Neural cell (in vitro differentiated cells): ENCODE results near the gene IL17RD. TPM values are rescaled to one million over a fixed set of nuclear protein-coding genes. Genes with fewer than 3 reads are reported as not detected.

Source experiments
- H2AFZ ChIP-seq: fragments of 200-600, 300-800 bp; sonication (generic), shearing (Covaris generic); 2 replicates; pipeline ENCODE4 v1.6.0; 2014; ENCODE audit warnings: low read depth, mild to moderate bottlenecking, antibody characterized with exemption, low read length, moderate library complexity
- H3F3A ChIP-seq: fragments of 200-600 bp; shearing (Covaris generic); 2 replicates; pipeline ENCODE4 v1.6.1; 2016; ENCODE audit warnings: mild to moderate bottlenecking, moderate library complexity, mixed read lengths, antibody characterized with exemption, low read length; ENCODE audit not compliant: insufficient read depth, poor library complexity, severe bottlenecking
- H3K27ac ChIP-seq: fragments of 200-600, 300-800 bp; sonication (generic), shearing (Covaris generic); 2 replicates; pipeline ENCODE4 v1.5.1; 2014; ENCODE audit warnings: mild to moderate bottlenecking, low read length, moderate library complexity
- H3K27me3 ChIP-seq: fragments of 300-800, 200-600 bp; sonication (generic), shearing (Covaris generic); 2 replicates; pipeline ENCODE4 v1.6.0; 2014; ENCODE audit warnings: mild to moderate bottlenecking, low read depth, low read length, moderate library complexity; ENCODE audit not compliant: insufficient read depth
- H3K36me3 ChIP-seq: fragments of 300-800, 200-600 bp; sonication (generic), shearing (Covaris generic); 2 replicates; pipeline ENCODE4 v1.5.1; 2014; ENCODE audit warnings: mild to moderate bottlenecking, antibody characterized with exemption, low read length, moderate library complexity; ENCODE audit not compliant: insufficient read depth
- H3K4me2 ChIP-seq: fragments of 300-800, 200-600 bp; sonication (generic), shearing (Covaris generic); 2 replicates; pipeline ENCODE4 v1.6.0; 2014; ENCODE audit warnings: mild to moderate bottlenecking, low read length
- H3K4me3 ChIP-seq: fragments of 300-800, 200-600 bp; sonication (generic), shearing (Covaris generic); 2 replicates; pipeline ENCODE4 v1.5.1; 2014; ENCODE audit warnings: mild to moderate bottlenecking, low read length, moderate library complexity
- H3K79me2 ChIP-seq: fragments of 200-600 bp; shearing (Covaris generic); replicated peaks from 2 replicates; pipeline ENCODE4 v1.6.0; 2014; ENCODE audit warnings: mild to moderate bottlenecking, low read length, moderate library complexity; ENCODE audit not compliant: insufficient read depth
- H3K9ac ChIP-seq: fragments of 300-800, 200-600 bp; sonication (generic), shearing (Covaris generic); 2 replicates; pipeline ENCODE4 v1.6.1; 2016; ENCODE audit warnings: mild to moderate bottlenecking, low read length, mixed read lengths
- H3K9me2 ChIP-seq: fragments of 200-600 bp; shearing (Covaris generic); 2 replicates; pipeline ENCODE4 v1.6.1; 2016; ENCODE audit warnings: mild to moderate bottlenecking, low read length, mixed read lengths; ENCODE audit not compliant: insufficient read depth
- H3K9me3 ChIP-seq: fragments of 200-600, 300-800 bp; sonication (generic), shearing (Covaris generic); 2 replicates; pipeline ENCODE4 v1.6.1; 2016; ENCODE audit warnings: mild to moderate bottlenecking, mixed run types, low read length, moderate library complexity, mixed read lengths
- H4K20me1 ChIP-seq: fragments of 200-600 bp; shearing (Covaris generic); 2 replicates; pipeline ENCODE4 v1.6.1; 2016; ENCODE audit warnings: mild to moderate bottlenecking, mixed run types; ENCODE audit not compliant: insufficient read depth
- CTCF ChIP-seq: fragments of 450-650 bp; IDR thresholded peaks from 2 replicates; pipeline ENCODE4 v1.5.1; 2014; ENCODE audit warnings: antibody characterized with exemption, mild to moderate bottlenecking, moderate library complexity; ENCODE audit not compliant: poor library complexity, severe bottlenecking
- EP300 ChIP-seq: fragments of 450-650 bp; conservative IDR thresholded peaks from 2 replicates; pipeline ENCODE4 v1.6.1; 2014; ENCODE audit warnings: antibody characterized with exemption, mild to moderate bottlenecking, moderate library complexity; ENCODE audit not compliant: poor library complexity, severe bottlenecking
- EZH2 ChIP-seq: fragments of 200-600, 300-800 bp; shearing (Covaris generic), sonication (generic); IDR thresholded peaks from 2 replicates; pipeline ENCODE4 v1.6.1; 2014; ENCODE audit warnings: antibody characterized with exemption, low read length, borderline replicate concordance, mild to moderate bottlenecking; ENCODE audit not compliant: insufficient read depth, poor library complexity, severe bottlenecking
- MXI1 ChIP-seq: fragments of 450-650 bp; conservative IDR thresholded peaks from 2 replicates; pipeline ENCODE4 v1.6.1; 2014; ENCODE audit warnings: antibody characterized with exemption, mild to moderate bottlenecking; ENCODE audit not compliant: poor library complexity, severe bottlenecking
- POLR2AphosphoS5 ChIP-seq: IDR thresholded peaks from 2 replicates; pipeline ENCODE4 v1.6.1; 2012
- REST ChIP-seq: IDR thresholded peaks from 2 replicates; pipeline ENCODE4 v1.6.1; 2012; ENCODE audit warnings: borderline replicate concordance
- SMC3 ChIP-seq: fragments of 450-650 bp; conservative IDR thresholded peaks from 2 replicates; pipeline ENCODE4 v1.6.1; 2014; ENCODE audit warnings: antibody characterized with exemption, mild to moderate bottlenecking, moderate library complexity; ENCODE audit not compliant: poor library complexity
- TAF1 ChIP-seq: IDR thresholded peaks from 2 replicates; pipeline ENCODE4 v1.6.1; 2012; ENCODE audit warnings: low read depth
- polyA plus RNA-seq: library from polyadenylated mRNA; depleted of rRNA; stranded (reverse); fragments of >200 nt; gene quantifications from 2 replicates; pipeline ENCODE4 v1.2.3, GENCODE V29; 2014

Gene IL17RD
- polyA plus RNA-seq, 1 donor from 2014 or later, result 14.8 TPM

DNA sequence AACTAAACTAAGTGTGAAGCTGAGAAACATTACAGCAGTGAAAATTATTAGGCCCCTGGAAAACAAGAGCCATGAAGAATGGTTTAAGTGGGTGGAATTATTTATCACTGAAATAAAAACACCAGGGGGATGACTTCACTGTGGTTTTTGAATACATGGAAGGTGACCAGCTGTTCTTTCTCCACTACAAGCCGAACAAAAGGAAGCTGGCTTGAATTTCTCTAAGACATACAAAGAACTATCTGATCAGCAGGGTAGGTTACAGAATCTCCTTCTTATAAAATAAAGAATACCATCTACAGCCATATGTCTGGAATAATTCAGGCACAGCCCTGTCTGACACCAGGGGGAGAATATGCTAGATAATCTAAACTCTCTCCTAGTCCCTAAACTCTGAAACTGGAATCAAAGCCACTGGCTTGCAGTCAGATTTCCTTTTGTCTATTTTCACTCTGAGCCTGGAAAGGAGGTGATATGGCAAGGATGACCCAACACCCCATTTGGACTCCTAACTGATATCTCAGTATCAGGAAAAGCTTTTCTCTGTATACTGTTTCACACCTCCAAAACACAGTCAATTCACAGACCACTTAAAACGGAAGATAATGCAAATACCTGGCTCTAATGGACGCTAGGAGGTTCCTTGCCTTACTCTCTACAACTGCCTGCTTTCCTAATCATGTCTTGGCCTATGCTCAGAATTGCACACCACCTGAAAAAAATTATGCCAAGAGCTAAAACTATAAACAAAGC, 73.5 kb downstream of the IL17RD start:
- no peaks in the 10 kb centered on the region for H3K9me2 ChIP-seq
- no peak overlapping the region for H3K4me2 ChIP-seq
- no peak overlapping the region for H3K4me3 ChIP-seq
- no peaks in the 10 kb centered on the region for H3K27me3 ChIP-seq
- no peaks in the 10 kb centered on the region for H3F3A ChIP-seq
- H3K36me3 ChIP-seq, result no peaks in the 10 kb centered on the region
- no peak overlapping the region for H2AFZ ChIP-seq
- no peak for TF ChIP-seq CTCF
- TF ChIP-seq TAF1, result no peak
- no peak for TF ChIP-seq REST
- TF ChIP-seq MXI1, result no peak
- TF ChIP-seq EZH2, result no peak
- TF ChIP-seq SMC3, result no peak
- no peak for TF ChIP-seq POLR2AphosphoS5
- H3K79me2 ChIP-seq, result no peaks in the 10 kb centered on the region
- no peak overlapping the region for H3K27ac ChIP-seq
- H3K9me3 ChIP-seq, result no peaks in the 10 kb centered on the region
- no peak overlapping the region for H3K9ac ChIP-seq
- no peaks in the 10 kb centered on the region for H4K20me1 ChIP-seq

DNA sequence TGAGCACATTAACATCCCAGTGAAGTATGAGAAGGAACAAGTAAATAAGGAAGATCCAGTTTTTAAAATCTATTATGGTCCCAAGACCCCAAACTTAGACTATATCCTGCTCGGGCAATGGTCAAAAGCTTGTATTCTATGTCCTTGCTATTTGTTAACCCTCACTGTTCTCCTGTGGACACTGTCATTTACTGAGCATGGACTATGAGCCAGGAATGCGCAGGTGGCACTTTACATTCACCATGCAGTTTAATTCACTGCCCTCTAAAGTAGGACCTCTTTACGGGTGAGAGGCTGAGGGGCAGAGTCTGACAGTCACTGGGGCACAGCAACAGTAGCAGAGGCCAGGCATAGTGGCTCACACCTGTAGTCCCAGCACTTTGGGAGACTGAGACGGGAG, 76.1 kb downstream of the IL17RD start:
- TF ChIP-seq EP300 (no peak), REST (no peak), CTCF (no peak), SMC3 (no peak)
- Histone ChIP-seq H3K36me3 (no peaks in the 10 kb centered on the region), H3K79me2 (no peaks in the 10 kb centered on the region), H3K9me2 (no peaks in the 10 kb centered on the region), H3K9me3 (no peaks in the 10 kb centered on the region), H3K9ac (no peak overlapping the region), H3K4me3 (no peak overlapping the region), H3F3A (no peaks in the 10 kb centered on the region), H4K20me1 (no peaks in the 10 kb centered on the region), H3K27me3 (no peaks in the 10 kb centered on the region), H2AFZ (no peak overlapping the region), H3K4me2 (no peak overlapping the region), H3K27ac (no peak overlapping the region)
